Central memory CD4-positive, alpha-beta T cell (primary cell): Measurements from ENCODE around the gene MCC.

Experiments used
- DNase-seq: peaks from one replicate; pipeline ENCODE4 v3.0.0; 2022

Gene MCC

DNA sequence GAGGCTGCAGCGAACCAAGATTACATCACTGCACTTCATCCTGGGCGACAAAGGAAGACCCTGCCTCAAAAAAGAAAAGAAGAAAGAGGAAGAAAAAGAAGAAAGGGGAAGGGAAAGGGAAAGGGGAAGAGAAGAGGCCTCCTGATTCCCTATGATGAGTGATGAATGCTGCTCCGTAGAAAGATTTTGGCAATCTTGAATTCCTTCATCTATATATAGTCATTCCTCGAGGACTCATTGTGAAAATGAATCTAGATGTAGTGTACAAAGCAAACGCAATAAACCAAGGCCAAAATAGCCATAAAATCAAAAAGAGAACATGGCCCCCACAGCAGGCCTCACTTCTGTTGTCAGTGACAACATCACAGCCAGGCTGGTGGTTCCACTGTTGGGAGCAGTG is 293.7 kb downstream of the MCC start:
- DNase-seq = no peak

DNA sequence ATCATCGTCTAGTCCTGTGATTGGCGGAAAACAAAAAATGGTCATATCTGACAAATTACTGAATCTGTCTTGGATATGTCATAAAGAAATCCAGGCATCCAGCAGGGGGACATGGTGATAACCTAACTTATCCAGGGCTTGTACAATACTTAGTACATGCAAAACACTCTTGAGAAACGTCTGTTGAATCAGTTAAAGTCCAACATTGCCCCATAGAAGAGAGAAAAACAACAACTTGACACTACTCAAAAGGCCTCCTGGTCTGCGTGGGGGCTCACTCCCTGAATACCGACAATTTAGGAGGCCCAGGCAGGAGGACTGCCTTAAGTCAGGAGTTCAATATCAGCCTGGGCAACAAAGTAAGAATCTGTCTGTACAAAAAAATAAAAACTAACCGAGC is 294.1 kb downstream of the MCC start:
- DNase-seq = no peak

DNA sequence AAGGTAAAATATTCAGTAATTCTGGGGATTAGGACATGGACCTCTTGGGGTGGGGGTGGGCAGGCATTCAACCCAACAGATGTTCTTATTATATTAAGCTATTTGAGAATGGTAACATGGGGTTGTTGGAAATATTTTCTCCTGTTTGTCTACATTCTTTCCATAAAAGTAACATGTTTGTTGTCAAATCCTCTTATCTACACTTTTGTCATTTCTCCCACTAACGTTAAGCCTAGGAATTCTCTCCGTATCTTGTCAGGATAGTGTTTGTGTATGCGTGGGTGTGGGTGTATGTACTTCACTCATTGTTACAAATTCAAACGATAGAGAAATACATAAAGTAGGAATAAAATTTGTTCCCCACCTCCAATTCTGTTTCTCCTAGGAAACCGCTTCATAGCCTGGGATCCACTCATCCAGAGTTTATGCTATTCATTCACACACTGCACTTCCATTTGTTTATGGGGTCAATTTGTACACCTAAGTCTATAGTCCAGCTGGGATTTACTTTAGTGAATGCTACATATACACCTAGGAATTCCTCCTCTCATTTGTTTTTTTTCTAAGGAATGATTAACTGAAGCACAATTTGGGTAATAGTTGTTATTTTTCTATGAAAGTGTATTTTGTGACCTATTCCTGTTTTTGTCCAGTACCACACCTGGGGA is 294.8 kb downstream of the MCC start:
- DNase-seq = no peak

DNA sequence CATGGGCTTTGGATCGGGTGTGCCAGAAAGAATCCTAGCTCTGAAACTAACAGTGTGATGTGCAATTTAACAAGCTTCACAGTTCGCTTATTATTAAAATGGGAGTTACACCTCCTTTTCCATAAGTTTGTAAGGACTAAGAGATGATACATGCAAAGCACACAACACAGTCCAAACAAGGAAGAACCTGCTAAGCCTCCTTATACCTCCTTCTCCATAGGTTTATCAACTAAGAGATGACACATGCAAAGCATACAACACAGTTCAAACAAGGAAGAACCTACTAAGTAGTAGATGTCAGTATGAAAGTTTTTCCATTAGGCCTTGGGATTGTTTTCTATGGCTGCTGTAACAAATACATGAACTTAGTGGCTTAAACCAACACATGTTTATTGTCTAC is 295.7 kb downstream of the MCC start:
- no peak for DNase-seq

DNA sequence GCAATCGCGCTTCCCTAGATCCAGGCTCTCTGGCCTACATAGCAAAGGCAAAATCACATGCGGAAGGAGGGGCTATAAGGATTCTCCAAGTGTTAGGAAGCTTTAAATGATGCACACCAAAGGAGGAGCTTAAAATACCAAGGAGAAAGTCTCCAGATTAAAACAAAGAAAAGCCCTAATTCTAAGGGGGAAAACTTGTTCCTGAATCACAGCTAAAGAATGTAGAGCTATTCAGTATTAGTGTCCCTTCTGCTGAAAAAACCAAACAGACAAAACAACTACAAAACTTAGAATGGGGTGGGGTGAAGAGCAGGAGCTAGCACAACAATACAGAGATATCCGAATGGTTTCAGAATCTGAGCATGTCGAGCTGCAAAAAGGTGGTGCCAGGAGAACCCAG is 297.9 kb downstream of the MCC start:
- no peak for DNase-seq

DNA sequence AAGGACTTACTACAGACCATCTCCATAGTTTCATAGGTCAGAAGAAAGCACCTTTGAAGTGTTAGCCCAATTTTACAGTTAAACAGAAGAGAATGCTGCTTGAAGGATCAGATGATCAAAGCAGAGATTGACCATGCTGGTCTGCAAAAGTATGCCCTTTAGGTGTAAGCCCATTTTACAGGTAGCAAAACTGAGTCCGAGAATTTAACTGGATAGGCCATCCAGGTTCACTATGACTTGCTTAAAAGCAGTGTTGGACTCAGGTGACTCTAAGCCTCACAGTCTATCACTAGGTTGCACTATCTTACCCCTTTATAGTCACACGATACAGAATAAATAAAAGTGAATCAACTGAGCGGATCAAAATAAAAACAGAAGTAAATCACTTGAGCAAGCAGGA is 299.0 kb downstream of the MCC start:
- DNase-seq = no peak

DNA sequence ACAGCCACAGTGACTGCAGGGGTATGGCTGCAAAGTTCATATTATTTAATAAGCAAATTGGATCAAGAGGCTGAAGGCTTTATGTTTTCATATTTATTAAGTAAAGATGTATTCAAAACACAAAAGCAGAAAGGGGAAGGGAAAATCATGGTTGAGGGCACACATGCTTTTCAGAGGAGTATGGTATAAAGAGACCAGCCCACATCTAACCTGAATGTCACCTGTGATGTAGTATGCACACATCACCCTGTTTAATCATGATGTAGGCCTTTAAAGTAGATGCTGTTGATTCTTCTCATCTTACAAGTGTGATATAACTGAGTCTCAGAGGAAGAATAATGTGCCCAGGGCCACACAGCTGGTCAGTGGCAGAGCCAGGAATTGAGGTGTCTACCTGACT is 299.8 kb downstream of the MCC start:
- no peak for DNase-seq

DNA sequence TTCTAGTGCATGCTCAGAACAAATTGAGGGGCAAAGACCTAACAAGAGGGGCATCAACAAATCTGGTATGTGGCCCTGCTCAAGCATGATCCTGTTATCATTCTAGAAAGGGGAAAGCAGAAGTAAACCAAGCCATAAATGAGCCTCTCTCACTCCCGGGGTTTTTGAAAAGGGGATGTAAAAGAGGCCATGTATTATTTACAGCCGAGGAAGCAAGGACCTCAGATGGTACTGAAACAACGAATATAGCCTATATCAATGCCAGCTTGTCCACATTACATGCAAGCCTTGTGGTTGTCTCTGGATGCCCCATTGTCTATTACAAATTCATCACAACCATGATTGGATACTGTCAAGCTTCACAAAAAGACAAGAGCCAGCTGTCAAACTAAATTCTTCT is 300.3 kb downstream of the MCC start:
- no peak for DNase-seq

DNA sequence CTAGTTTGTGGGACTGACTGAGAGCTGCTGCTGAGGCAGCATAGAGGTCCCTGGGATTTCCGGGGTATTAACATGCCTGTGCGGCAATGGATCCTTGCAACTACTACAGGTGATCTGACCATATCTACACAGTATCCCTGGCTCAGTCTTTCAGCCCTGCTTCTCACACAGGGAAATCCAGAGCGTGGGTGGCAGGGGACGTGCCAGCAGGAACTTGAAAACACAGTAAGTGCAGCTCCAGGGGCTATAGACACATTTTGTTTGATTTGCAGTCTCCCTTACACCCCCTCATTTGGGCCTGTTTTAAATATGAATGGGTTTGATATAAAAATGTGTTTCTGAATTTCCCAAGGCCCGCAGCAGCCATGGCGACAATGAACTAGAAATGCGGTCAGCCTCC is 302.2 kb downstream of the MCC start:
- no peak for DNase-seq

DNA sequence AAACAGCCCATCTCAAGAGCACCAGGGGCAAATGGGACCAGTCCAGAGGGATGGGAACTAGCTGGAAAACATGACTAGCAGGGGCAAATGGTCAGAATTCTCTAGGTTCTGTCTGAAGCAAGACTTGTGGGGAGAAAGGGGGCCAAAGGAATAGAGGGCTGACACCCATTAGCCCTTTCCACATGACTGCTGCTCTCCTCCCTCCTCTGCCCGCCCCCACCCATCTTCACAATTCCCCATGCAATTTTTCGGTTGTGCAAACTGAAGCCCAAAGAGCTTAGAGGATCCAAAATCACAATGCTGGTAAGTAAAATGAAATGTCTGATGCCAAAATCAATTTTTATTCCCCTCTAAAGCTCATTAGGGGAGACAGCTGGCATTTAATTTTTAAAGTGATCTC is 304.6 kb downstream of the MCC start:
- DNase-seq = no peak

DNA sequence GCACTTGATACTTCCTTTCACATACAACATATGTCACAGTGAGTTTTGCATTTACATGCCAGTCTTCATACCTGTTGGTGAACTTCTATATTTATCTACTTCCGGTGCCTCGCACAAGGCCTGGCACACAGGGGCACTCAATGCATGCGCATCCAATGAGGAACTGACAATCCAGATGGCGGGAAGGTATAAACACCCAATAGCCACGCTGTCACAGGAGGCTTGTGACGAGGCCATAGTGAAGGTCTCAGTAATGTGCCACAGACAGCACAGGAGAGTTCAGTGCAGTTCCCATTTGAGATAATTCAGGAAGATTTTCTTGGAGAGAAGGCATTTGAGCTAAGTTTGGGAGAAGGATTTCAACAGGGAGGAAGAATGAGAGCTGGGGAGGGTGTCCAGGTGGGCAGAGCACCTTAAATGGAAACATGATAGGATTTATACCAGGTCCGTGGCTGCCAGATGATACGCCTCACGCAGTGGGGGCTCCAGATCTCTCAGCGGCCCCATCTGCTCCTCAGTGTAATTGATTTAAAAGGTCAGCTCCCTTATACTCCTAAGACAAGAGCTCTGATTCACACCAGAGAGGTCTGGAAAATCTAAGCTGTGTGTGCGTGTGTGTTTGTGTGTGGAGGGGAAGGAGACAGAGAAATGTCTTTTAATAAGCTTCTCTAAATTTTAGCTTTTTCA is 305.5 kb downstream of the MCC start:
- DNase-seq = no peak

DNA sequence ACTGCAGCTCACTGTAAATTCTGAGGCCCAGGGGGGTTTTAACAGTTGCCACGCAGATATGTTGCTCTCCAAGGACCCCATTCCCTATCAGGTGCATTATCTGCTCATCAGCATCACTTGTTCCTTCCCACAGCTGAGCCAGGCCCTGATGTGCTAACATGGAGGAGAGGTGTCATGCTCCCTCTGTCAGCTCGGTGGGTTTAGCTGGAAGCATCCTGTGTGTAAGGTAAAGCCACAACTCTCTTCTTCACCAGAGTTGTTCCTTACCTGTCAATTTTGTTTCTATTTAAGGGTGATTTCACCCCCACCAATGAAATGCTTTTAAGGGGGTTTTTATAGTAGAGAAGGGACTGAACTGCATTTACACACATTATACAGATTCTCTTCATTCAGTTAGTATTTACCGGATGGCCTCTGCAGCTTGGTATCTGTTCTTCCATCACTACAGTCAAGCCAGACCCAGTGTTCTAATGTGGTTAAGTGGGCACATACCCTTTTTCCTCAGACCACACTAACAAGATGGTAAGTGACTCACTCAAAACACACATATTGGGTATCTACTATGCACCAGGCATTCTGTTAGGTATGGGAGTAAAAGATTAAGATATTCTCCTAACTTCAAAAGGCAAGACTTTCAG is 306.3 kb downstream of the MCC start:
- no peak for DNase-seq

DNA sequence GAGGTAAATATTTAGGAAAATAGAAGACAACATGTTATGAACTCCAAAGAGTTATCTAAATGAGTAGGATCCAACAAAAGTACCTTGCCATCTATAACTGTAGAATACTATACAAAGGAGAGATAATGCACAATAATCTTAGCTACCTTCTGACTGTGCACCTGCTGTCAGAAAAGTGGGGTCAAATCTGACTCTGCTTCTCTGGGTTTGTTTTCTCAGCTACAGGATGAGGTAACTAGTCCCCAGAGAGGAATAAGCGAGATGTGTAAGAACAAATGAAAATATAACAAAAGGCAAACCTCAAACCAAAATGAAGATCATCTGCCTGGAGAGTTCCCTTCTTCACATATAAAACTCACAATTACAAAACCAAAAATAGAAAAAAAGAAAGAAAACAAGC is 306.8 kb downstream of the MCC start:
- DNase-seq = no peak

DNA sequence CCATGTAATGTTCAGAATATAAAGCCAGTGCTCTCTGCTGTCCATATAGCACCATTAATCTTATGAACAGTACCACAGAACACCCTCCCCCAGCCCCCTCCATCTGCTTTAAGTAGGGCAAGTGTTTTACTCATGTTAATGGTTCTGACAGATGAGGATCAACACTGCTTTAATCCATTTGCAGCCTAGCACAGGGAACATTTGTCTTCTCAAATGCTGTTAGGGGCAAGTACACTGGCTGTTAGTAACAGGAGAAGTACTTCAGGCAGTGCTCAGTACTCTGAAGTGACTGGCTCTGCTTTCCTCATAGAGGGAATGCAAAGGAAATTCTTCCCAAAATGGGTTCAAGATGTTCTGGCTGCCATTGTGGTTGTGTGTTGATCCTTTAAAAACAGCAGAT is 309.1 kb downstream of the MCC start:
- no peak for DNase-seq

DNA sequence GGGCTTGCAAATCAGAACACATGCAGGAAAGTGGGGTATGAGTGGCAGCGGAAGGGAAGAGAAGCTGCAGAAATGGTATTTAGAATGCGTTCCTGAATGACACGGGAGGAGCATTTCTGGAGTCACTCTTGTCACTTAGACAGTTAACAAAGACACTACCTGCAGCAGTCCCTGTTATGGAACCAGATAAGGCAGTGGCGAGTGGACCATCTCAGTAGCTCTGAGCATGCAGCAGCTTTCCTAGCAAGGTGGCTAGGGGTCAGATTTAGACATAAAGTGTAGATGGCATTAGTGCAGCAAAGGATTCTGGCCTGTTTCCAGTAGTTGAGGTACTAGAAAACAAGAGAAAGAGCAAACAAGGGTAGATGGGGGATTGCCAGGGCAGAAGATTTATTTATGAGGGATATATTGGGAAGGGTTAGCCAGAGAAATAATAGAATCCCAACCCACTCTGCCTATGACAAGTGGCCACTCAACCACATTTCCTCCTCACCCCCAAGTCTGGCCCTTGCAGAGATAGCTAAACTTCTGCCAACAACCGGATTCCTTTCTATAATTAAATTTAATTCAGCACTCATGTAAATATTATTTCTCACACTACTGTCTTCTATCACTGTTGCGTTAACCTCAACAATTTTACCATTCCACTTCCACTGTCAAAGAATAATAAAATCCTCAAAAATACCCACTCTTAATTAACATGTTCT is 310.0 kb downstream of the MCC start:
- DNase-seq = no peak

DNA sequence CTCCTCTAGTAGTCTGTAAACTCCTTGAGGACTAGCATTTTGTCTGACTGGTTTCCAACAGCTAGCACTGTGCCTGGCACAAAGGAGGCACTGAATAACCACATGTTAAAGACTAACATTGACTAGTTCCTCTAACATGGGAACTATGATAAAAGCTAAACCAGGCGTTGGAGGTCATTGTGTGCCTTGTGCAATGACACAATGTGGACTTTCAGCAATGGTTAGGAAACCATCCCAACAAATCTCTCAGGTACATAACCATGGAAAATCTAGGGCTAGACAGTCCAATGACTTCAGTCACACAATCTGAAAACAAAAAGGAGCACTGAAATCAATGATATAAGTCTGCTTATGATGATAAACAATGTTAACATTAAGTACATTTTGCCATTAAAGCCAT is 311.0 kb downstream of the MCC start:
- no peak for DNase-seq

DNA sequence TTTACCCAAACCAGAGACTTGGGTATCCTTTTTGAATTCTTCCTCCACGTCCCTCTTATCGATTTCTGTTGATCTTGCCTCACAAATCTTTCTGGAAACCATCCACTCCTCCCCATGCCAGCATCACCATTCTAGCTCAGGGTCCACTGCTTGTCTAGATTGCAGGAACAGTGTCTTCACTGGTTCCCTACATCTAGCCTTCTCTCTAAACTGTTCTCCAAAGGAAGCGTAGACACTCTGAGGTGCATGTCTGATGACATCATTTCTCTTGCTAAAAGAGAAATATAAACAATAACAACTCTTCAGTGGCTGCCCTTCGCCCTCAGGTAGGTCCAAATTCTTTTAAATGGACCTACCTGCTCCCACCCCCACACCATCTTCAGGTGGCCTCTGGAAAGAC is 311.5 kb downstream of the MCC start:
- no peak for DNase-seq

DNA sequence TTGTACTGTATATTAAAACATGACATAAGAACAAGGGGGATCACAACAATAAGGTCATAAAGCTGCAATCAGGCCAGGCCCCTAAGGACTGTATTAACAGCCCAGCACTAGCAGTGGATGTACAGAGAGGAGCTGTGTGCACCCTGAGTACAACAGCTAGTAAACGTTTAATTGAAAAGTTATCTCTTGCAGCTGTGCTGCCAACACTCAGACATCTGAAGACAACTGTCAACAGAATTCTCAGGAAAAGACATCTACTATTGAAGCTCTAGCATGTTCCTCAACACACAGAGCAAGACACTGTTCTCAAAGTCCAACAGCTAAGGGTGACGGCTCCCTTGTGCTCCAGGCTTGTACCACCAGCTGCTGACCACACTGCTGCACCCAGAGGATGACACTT is 312.1 kb downstream of the MCC start:
- DNase-seq = no peak

DNA sequence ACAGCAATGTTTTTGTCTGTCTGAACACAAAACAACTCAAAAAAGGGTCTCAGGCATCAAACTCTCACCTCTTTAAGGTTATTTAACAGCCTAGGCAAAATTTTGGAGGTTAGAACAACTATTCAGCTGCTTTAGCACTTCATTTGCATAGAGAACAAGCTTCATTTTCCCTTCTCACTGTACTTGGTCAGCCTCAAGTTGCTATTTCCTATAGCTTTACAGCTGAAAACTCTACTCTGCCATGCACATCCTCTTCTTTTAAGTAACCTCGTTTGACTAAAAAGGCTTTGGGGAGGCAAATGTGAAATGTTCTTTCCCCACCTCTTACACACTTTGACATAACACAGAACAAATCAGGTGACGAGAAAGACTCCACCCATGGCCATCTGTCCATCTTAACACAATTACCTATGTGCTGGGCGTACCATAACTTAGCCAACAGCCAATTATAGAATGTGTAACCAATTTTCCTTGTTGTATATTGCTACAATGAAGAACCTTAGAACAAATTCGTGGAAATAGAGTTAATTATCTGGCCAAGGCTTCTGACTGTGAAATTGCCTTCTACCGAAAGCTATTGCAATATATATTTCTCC is 315.9 kb downstream of the MCC start:
- DNase-seq = no peak

DNA sequence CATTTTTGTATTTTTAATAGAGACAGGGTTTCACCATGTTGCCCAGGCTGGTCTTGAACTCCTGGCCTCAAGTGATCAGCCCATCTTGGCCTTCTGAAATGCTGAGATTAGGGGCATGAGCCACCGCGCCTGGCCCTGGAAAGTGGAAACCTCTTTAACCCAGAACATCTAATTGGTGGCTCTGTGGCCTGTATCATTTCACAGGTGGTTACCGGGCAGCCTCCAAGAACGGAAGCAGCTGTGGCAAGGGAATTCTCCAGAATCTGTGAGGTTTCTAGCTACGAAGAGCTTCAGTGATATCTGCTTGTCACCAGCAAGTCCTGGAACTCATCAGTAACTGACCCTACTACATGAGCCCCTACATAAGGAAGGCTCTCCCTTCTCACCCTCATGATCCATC is 316.7 kb downstream of the MCC start:
- no peak for DNase-seq

DNA sequence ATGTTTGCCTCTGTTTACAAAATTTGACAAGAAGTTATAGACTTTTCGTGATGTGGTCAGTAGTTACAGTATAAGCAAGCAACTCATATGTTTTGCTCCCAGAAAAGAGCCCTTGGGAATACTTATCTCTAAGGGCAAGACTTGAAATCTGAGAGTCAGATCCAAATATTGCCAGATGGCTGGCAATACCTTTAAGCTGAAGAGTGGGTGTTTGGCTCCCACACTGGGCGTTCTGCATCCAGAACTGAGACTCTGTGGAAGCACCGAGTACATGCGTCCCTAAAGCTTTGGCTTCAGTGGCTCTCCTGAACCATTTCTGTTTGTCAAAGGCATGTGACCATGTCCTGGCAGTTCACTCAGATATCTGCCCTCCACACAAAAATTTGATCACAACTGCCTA is 317.5 kb downstream of the MCC start:
- DNase-seq = no peak

DNA sequence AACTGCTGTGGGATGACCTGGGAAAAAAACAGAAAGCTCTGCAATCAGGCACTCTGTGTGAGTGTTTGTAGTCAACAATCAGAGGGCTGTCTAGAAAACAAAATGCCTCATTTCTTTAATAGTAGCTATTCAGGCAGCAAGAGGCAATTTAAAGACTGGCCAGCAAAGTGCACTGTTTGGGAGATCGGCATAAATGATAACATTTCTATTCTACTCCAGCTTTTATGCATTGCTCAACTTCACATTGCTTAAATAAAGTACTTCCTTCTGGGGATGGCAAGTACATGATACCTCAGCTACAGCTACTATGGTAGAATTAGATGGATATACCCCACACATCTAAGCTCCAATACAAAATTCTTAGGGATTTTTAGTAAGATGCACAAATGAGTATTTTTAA is 318.5 kb downstream of the MCC start:
- no peak for DNase-seq

DNA sequence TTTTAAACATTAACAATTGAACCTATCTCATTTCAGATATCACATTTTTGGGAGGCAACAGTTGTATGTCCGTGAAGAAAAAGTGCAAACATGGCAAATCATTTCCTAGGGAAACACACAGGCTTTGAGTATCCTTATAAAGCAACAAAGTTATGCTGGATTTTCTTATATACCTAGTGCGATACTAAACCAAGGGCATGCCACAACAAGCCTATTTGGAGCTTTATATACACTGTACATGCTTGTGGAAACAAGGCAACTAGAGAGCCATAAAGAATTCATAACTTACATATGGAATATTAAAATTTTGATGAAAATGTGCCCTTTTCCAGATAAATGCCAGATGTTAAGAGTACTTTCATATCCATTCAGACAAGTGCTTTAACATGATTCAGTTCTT is 320.3 kb downstream of the MCC start:
- DNase-seq = no peak
